Activated CD8-positive, alpha-beta memory T cell treated with anti-CD3 and anti-CD28 coated beads, Interleukin-2, amount 10 ng/mL, durations not matched to agents 7 days and 5 days (primary cell): ENCODE data around the gene ADGRV1. TPM values are rescaled to one million over a fixed set of nuclear protein-coding genes. Genes with fewer than 3 reads are reported as not detected.

Experiments
- ATAC-seq: fragments of 150-1000 bp; cut with Tn5 transposase; one replicate; pipeline ENCODE4 v1.10.0; 2021; ENCODE audit warnings: moderate library complexity
- CTCF ChIA-PET: fragments of 350-600 bp; sonication (Branson Sonifier 250); formaldehyde crosslinking; loops from one replicate; lab custom pipeline; 2021; ENCODE audit warnings: antibody characterized with exemption; lab: Charles Lee
- DNase-seq: peaks from one replicate; pipeline ENCODE4 v3.0.0-alpha.2; 2020
- H3K27ac Mint-ChIP-seq: one replicate; pipeline ENCODE4 v1.8.0; 2021; ENCODE audit warnings: mild to moderate bottlenecking, mixed read lengths
- H3K27me3 Mint-ChIP-seq: one replicate; pipeline ENCODE4 v1.8.0; 2021; ENCODE audit warnings: mixed read lengths
- H3K36me3 Mint-ChIP-seq: one replicate; pipeline ENCODE4 v1.8.0; 2021; ENCODE audit warnings: mild to moderate bottlenecking, mixed read lengths
- H3K4me1 Mint-ChIP-seq: one replicate; pipeline ENCODE4 v1.8.0; 2021; ENCODE audit warnings: mixed read lengths
- H3K4me3 Mint-ChIP-seq: one replicate; pipeline ENCODE4 v1.8.0; 2021; ENCODE audit warnings: mild to moderate bottlenecking, moderate library complexity, mixed read lengths
- H3K9me3 Mint-ChIP-seq: one replicate; pipeline ENCODE4 v1.8.0; 2022; ENCODE audit warnings: low read depth, mixed read lengths
- total RNA-seq, 2 experiments: library from RNA; stranded (reverse); gene quantifications; one replicate each; pipeline ENCODE4 v1.2.3, GENCODE V29; 2021

Gene ADGRV1, protein sequence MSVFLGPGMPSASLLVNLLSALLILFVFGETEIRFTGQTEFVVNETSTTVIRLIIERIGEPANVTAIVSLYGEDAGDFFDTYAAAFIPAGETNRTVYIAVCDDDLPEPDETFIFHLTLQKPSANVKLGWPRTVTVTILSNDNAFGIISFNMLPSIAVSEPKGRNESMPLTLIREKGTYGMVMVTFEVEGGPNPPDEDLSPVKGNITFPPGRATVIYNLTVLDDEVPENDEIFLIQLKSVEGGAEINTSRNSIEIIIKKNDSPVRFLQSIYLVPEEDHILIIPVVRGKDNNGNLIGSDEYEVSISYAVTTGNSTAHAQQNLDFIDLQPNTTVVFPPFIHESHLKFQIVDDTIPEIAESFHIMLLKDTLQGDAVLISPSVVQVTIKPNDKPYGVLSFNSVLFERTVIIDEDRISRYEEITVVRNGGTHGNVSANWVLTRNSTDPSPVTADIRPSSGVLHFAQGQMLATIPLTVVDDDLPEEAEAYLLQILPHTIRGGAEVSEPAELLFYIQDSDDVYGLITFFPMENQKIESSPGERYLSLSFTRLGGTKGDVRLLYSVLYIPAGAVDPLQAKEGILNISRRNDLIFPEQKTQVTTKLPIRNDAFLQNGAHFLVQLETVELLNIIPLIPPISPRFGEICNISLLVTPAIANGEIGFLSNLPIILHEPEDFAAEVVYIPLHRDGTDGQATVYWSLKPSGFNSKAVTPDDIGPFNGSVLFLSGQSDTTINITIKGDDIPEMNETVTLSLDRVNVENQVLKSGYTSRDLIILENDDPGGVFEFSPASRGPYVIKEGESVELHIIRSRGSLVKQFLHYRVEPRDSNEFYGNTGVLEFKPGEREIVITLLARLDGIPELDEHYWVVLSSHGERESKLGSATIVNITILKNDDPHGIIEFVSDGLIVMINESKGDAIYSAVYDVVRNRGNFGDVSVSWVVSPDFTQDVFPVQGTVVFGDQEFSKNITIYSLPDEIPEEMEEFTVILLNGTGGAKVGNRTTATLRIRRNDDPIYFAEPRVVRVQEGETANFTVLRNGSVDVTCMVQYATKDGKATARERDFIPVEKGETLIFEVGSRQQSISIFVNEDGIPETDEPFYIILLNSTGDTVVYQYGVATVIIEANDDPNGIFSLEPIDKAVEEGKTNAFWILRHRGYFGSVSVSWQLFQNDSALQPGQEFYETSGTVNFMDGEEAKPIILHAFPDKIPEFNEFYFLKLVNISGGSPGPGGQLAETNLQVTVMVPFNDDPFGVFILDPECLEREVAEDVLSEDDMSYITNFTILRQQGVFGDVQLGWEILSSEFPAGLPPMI (N-terminal part only)
- under 1 TPM in 1 of 2 experiments, not detected in 1; 0.18 TPM for total RNA-seq

DNA sequence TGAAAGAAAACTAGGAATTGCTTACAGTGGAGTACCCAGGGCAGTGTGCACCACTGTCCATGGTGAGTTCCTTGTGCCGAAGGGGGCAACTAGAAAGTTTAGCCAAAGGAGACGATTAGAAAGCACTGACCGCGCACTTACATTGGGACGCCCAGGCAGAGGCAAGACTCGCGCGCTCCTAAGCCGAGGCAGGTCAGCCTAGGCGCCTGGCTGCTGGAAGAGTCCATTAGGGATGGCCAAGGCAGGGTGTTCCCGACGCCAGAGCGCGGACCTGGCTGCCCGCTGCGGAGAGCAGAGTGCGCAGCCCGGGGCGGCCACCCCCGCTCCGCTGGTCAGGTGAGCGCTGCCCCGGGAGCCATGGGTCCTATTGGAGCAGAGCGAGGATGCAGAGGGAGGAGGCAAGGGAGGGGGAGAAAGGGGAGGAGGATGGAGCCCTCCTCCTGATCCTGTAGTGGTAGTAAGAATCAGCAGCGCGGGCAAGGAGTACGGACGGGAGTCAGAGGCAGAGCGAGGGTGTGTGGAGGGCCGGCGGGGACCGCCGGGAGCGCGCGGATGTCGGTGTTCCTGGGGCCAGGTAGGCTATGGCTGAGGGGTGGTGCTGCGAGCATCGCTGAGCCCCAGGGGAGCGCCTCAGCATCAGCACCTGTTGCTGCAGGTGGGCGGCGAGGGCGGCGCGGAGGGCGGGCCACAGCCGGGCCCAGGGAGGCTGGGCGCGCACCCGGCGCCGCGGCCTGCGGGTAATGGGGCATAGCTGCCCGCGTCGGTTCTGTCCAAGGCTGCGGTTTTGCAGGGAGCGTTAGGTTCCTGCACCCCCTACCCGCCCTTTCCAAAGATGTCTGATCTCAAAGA lies at the start of gene ADGRV1:
Gene ADGRV1, plus strand, starts transcription at position 454 of the 849 bp plus-strand sequence. Its CDS starts 99 bp downstream, at position 553.
- peak within 1 kb of the TSS; percentile 54 for H3K4me3 Mint-ChIP-seq
- H3K27ac Mint-ChIP-seq = no peak within 1 kb of the TSS
- H3K36me3 Mint-ChIP-seq = no peaks in the 10 kb centered on the region
- DNase-seq (no peak), ATAC-seq (peak; percentile 64)
- CTCF ChIA-PET = interaction anchor here (1.0 kb wide), 1 partner anchor 46 kb away, joined by 3 read pairs; no protein-coding TSS in a partner anchor
- peaks cover 12% of the 10 kb centered on the region for H3K4me1 Mint-ChIP-seq
- peaks cover 79% of the 10 kb centered on the region for H3K27me3 Mint-ChIP-seq
- no peaks in the 10 kb centered on the region for H3K9me3 Mint-ChIP-seq

DNA sequence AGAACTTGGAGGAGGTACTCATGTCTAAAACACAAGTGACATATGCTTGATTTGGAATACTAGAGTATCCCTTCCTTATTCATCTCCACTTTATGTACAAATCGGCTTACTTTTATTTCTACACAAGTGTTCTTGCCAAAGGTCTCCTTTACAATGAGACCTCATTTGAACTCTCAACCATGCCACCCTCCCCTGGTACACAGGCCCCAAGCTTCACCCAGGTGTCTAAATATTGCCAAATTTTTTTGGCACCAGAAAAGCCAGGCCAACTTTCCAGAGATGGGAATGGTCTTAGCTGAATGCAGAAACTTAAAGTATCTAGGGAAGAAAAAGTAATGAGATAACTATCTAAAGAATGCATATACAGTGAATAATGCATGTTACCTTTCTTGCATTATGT lies 48.2 kb upstream of the ADGRV1 start:
- ATAC-seq (no peak), DNase-seq (no peak)
- H3K4me3 Mint-ChIP-seq = no peak overlapping the region
- peaks cover 10% of the 10 kb centered on the region for H3K36me3 Mint-ChIP-seq
- no peak overlapping the region for H3K27ac Mint-ChIP-seq
- H3K4me1 Mint-ChIP-seq = peaks cover 4% of the 10 kb centered on the region
- H3K9me3 Mint-ChIP-seq = no peaks in the 10 kb centered on the region
- H3K27me3 Mint-ChIP-seq = no peaks in the 10 kb centered on the region
- CTCF ChIA-PET = interaction anchor here (1.6 kb wide), 2 partner anchors 10 to 35 kb away, joined by 3 to 5 read pairs; no protein-coding TSS in a partner anchor

DNA sequence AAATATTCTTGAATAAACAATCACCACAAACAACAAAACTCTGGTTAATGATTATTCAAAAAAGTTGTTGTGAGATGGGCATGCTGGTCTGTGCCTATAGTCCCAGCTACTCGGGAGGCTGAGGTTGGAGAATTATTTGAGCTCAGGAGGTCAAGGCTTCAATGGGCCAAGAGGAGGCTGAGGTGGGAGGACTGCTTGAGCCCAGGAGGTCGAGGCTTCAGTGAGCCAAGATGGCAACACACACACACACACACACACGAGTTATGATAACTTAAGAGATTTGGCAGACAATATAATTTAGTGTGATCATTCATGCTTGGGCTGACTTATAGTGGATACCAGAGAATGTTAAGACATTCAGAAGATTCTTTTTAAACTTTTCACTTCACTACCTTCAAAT lies 44.1 kb upstream of the ADGRV1 start:
- peaks cover 6% of the 10 kb centered on the region for H3K4me1 Mint-ChIP-seq
- CTCF ChIA-PET = interaction anchor here (1.0 kb wide), 1 partner anchor 37 kb away, joined by 5 read pairs; no protein-coding TSS in a partner anchor

DNA sequence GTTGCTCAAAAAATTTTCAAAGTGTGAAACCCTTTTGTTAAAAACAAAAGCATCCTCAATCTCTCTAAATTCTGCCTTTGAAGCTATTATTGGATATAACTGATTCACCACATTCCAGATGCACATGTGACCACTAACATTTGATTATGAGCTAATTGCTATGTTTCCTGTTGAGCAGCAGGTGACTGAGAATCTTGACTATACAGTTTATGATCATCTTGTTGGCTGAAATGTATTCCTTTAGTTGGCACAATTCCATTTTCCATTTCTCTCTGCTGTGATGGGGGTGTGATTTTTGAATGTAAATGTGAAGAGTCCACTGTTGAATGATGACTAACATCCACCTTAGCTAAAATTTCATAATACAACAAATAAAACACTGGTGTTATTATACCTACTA lies 39.9 kb upstream of the ADGRV1 start:
- no peaks in the 10 kb centered on the region for H3K9me3 Mint-ChIP-seq
- CTCF ChIA-PET = interaction anchor here (1.1 kb wide), 1 partner anchor 11 kb away, joined by 3 read pairs; the partner anchor contains the start of gene LYSMD3
- H3K27ac Mint-ChIP-seq = no peak overlapping the region
- ATAC-seq = no peak
- peaks cover 6% of the 10 kb centered on the region for H3K4me1 Mint-ChIP-seq
- H3K36me3 Mint-ChIP-seq = peaks cover 39% of the 10 kb centered on the region
- H3K27me3 Mint-ChIP-seq = no peaks in the 10 kb centered on the region
- DNase-seq = no peak
- no peak overlapping the region for H3K4me3 Mint-ChIP-seq

More for the DNA sequence above, 44.1 kb upstream of the ADGRV1 start:
- no peak for ATAC-seq
- DNase-seq = no peak
- no peaks in the 10 kb centered on the region for H3K9me3 Mint-ChIP-seq
- no peak overlapping the region for H3K4me3 Mint-ChIP-seq
- H3K36me3 Mint-ChIP-seq = peaks cover 18% of the 10 kb centered on the region
- no peaks in the 10 kb centered on the region for H3K27me3 Mint-ChIP-seq
- H3K27ac Mint-ChIP-seq = no peak overlapping the region

DNA sequence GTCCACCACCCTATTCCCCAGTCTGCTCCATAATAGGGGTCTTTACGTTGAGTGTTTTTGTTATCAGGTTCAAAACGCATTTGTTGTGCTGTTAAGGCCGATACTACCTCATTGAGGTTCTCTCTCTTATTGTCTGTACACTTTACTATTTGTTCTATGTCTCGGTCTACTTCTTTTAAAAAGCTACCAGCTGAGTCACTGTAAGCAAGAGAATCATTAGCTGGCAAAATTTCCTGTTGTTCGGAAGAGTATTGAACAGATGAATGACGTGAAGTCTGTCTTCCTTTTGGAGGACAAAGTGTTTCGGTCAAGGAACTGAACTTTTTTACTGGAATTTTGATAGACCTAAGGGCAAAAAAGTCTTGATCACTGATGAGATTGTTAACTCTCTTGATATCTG lies 39.5 kb upstream of the ADGRV1 start:
- Mint-ChIP-seq H3K27ac (no peak overlapping the region), H3K4me3 (no peak overlapping the region), H3K4me1 (peaks cover 6% of the 10 kb centered on the region), H3K36me3 (peaks cover 41% of the 10 kb centered on the region), H3K9me3 (no peaks in the 10 kb centered on the region), H3K27me3 (no peaks in the 10 kb centered on the region)
- ATAC-seq (no peak), DNase-seq (no peak)
- CTCF ChIA-PET = interaction anchor here (1.1 kb wide), 1 partner anchor 10 kb away, joined by 3 read pairs; the partner anchor contains the start of gene LYSMD3

DNA sequence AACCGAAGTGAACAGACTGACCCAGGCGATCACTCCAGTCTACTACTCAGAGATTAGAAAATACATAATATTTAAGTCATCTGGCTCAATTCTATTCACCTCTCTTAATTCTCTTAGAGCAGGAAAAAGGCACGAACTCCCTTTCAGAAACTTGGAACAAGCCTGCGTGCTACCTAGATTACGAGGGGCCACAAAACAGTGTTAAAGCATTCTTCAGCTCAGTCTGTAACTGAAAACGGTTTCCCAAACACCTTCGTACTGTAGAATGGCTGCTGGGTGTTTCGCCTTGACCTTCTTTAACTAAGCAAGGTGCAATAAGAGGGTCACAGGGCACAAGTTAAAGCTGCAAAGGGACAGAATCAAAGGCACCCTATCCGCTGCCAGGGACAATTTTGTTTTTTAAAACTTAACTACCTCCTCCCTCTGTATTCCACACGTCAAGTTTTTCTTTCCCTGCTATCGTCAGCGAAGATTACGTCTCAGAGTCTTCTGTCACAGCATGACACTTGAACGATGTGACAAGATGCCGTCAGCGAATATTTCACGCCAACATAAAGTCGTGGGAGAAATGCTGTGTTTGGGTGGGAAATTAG lies 29.9 kb upstream of the ADGRV1 start:
- H3K4me1 Mint-ChIP-seq = peaks cover 24% of the 10 kb centered on the region
- peak overlapping the region; percentile 89 for H3K4me3 Mint-ChIP-seq
- peak; percentile 5 for ATAC-seq
- peak; percentile 43 for DNase-seq
- peaks cover 16% of the 10 kb centered on the region for H3K27me3 Mint-ChIP-seq
- H3K36me3 Mint-ChIP-seq = peaks cover 19% of the 10 kb centered on the region
- CTCF ChIA-PET = interaction anchor here (1.4 to 3.7 kb wide), 3 partner anchors 10 to 90 kb away, joined by 3 to 56 read pairs (median 8); partner anchors contain the start of genes MBLAC2 and POLR3G
- H3K27ac Mint-ChIP-seq = peak overlapping the region; percentile 88
- H3K9me3 Mint-ChIP-seq = no peaks in the 10 kb centered on the region

DNA sequence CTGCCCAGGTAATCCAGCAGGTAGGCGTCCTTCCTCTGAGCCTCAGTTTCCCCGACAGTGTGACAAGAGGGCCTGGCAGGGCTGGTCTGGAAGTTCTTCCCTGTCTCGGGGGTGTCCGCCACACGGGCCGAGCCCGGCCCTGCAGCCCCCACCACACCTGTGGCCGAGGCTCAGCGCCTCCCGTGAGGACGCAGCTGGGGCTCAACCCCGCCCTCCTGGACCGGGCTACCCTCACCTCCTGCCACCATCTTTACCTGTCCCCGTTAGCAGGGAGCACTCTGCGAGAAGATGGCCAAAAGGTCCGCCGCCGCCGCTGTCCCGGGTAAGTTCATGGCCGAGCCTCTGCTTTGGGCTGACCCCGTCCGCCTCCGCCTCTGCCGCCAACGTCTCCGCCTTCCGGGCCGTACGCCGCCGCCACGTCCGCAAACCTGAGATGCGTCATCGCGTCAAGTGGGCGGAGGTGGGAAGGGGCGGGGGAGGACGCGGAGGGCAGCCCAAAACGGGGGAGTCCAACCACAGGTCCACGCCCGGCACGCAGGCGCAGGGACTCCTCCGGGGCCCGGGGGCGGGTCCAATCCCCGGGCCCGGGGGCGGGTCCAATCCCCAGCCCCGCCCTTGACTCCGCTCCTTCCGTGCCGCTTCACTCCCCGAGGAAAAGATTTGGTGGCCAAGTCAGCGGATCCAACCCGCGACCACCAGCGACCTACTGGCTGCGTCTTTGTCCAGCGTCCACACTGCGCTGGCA lies 29.2 kb upstream of the ADGRV1 start, which contains the start of gene LYSMD3:
Gene LYSMD3, minus strand, starts transcription at position 391 of the 745 bp plus-strand sequence. CDS start 4,295 bp downstream, outside the sequence.
- CTCF ChIA-PET = interaction anchor here (1.0 to 3.7 kb wide), 13 partner anchors 10 to 1805 kb away, joined by 3 to 56 read pairs (median 4); partner anchors contain the start of genes CETN3, MBLAC2 and POLR3G
- Mint-ChIP-seq H3K4me3 (peak within 1 kb of the TSS; percentile 89), H3K27ac (peak within 1 kb of the TSS; percentile 97), H3K9me3 (no peaks in the 10 kb centered on the region), H3K4me1 (peaks cover 24% of the 10 kb centered on the region), H3K36me3 (peaks cover 16% of the 10 kb centered on the region), H3K27me3 (peaks cover 23% of the 10 kb centered on the region)
- ATAC-seq (peak; percentile 95), DNase-seq (peak; percentile 98)

DNA sequence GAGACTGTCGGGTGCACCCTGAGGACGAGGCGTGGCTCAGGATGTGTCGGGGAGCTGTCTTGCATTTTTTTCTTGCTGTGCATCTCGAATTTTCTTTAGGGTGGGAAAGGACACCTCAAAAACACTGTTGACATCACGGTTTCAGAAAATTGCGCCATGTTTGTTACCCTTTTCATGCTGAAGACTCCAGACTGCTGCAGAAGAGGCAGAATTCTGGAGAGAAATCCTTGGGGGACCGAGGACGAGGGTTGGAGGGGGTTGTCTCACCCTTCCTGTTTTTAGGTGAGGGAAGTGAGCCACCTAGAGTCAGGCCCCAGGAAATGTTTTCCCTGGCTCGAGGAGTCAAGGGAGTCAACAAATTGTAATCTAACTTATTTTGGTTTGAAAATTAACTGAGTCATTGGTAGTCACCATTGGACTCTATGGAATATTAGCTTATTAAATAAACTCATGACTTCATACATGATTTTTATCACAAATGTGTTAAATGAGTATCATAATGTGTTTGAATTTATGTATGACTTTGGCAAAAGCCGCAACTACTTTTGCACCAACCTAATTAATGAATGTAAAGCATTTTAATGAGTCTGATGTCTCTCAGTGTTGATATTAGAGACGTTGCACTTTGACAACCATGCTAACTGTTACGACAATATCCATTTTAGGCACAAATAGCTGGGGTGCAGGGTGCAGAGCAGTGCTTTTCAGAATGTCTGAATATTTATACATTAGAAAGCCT lies 28.5 kb upstream of the ADGRV1 start:
- peak overlapping the region; percentile 89 for H3K4me3 Mint-ChIP-seq
- peaks cover 25% of the 10 kb centered on the region for H3K27me3 Mint-ChIP-seq
- peak; percentile 76 for DNase-seq
- no peaks in the 10 kb centered on the region for H3K9me3 Mint-ChIP-seq
- H3K27ac Mint-ChIP-seq = peak overlapping the region; percentile 97
- peak; percentile 37 for ATAC-seq
- peaks cover 11% of the 10 kb centered on the region for H3K36me3 Mint-ChIP-seq
- CTCF ChIA-PET = interaction anchor here (1.0 to 3.7 kb wide), 13 partner anchors 11 to 1806 kb away, joined by 3 to 56 read pairs (median 4); partner anchors contain the start of genes CETN3, MBLAC2 and POLR3G
- H3K4me1 Mint-ChIP-seq = peaks cover 24% of the 10 kb centered on the region

DNA sequence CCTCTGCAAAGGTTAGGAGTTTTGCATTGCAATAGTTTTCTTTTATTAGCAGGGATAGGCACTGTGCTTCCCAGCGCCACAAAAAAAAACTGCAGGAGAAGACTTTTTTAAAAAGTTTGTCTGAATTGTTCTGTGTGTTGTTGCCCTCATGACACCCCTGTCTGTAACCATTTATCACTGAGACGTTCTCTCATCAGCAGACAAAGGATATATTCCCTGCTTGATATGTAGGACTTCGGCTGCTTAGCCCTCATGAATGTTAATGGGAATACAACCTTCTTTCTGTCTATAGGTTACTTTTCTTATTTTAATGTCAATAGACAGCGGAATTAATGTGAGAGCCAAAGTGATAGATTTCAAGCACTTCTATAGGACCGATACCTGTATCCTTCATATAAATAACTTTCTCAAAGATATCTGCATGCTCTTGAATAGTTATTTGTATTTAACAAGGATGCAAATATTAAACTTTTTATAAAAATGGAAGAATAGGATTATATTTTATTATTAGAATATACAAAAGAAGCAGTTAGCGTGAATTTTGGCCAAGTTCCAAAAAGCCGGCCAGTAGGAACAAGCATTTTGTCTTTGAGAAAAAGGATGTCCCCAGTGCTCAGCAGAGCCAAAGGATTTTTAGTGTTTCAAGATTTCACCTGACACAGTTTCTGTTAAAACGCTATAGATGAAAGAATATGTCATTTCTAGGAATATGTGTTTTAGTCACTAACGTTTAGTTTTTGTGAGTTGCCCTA lies 27.7 kb upstream of the ADGRV1 start:
- Mint-ChIP-seq H3K27ac (no peak overlapping the region), H3K4me3 (no peak overlapping the region), H3K27me3 (peaks cover 31% of the 10 kb centered on the region), H3K36me3 (peaks cover 9% of the 10 kb centered on the region), H3K4me1 (peaks cover 24% of the 10 kb centered on the region), H3K9me3 (no peaks in the 10 kb centered on the region)
- DNase-seq (no peak), ATAC-seq (no peak)
- CTCF ChIA-PET = interaction anchor here (1.2 to 3.7 kb wide), 9 partner anchors 10 to 1806 kb away, joined by 3 to 56 read pairs (median 4); no protein-coding TSS in a partner anchor

DNA sequence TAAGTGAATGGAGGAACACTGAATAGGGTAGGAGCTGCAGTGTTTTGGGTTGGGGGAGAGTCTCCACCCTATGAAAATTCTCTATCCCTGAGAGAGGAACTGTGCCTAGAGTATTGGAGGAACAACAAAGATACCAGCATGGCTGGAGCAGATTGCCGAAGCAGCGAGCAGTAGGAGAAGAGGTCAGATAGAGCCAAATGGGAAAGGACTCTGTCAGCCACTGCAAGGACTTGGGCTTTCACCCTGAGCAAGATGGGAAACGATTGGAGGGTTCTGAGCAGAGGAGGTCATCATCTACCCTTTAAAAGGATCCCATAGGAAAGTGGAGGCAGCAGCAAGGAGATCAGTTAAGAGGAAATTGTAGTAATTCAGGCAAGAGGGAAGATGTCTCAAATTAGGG lies 24.8 kb upstream of the ADGRV1 start:
- H3K27me3 Mint-ChIP-seq = peaks cover 41% of the 10 kb centered on the region
- H3K36me3 Mint-ChIP-seq = no peaks in the 10 kb centered on the region
- H3K27ac Mint-ChIP-seq = no peak overlapping the region
- H3K4me1 Mint-ChIP-seq = peaks cover 2% of the 10 kb centered on the region
- CTCF ChIA-PET = no interaction called here
- H3K9me3 Mint-ChIP-seq = no peaks in the 10 kb centered on the region
- ATAC-seq (no peak), DNase-seq (no peak)
- no peak overlapping the region for H3K4me3 Mint-ChIP-seq
